ENCODE data around the gene CHI3L1. TPM values are rescaled to one million over a fixed set of nuclear protein-coding genes. Genes with fewer than 3 reads are reported as not detected.

Gene CHI3L1
- total and polyA plus RNA-seq, 2 experiments from 2014 or later, result 8.4 to 21.8 TPM

GRCh38 chr1:203169770-203170520 lies 16.6 kb downstream of the CHI3L1 start:
- no peaks in the 10 kb centered on the region for H3K36me3 ChIP-seq (replicated peaks; ENCODE audit: insufficient read depth, low read depth)
- H3K4me1 ChIP-seq (ENCODE audit: insufficient read depth), result no peaks in the 10 kb centered on the region
- no peaks in the 10 kb centered on the region for H3K9me3 ChIP-seq (ENCODE audit: low read depth)
- no peak overlapping the region for H2AFZ ChIP-seq
- H3K9me2 ChIP-seq (replicated peaks; ENCODE audit: insufficient read depth), result no peaks in the 10 kb centered on the region
- DNase-seq (ENCODE audit: low spot score), result no peak
- no peak overlapping the region for H3K27ac ChIP-seq
- H3K4me3 ChIP-seq, result no peak overlapping the region
- 85% methylated on average over 21 of the region's 21 CpGs for WGBS (ENCODE audit: low lambda C conversion rate, missing lambda C conversion rate)
- TF ChIP-seq EZH2 (IDR thresholded peaks at IDR 0.05; ENCODE audit: borderline replicate concordance), result no peak
- TF ChIP-seq CTCF (IDR thresholded peaks at IDR 0.05; ENCODE audit: poor library complexity), result no peak
- no peak for TF ChIP-seq EZH2phosphoT487 (IDR thresholded peaks at IDR 0.05; ENCODE audit: low read depth, severe bottlenecking, unreplicated experiment)
- H3K79me2 ChIP-seq, result no peaks in the 10 kb centered on the region
- no peaks in the 10 kb centered on the region for H3K27me3 ChIP-seq
- no peaks in the 10 kb centered on the region for H4K20me1 ChIP-seq (ENCODE audit: insufficient read depth, poor library complexity, severe bottlenecking)
- no peak overlapping the region for H3K4me2 ChIP-seq

- TF ChIP-seq EZH2phosphoT487 (IDR thresholded peaks at IDR 0.05; ENCODE audit: low read depth, severe bottlenecking, unreplicated experiment) (no peak), CTCF (IDR thresholded peaks at IDR 0.05; ENCODE audit: poor library complexity) (no peak), EZH2 (IDR thresholded peaks at IDR 0.05; ENCODE audit: borderline replicate concordance) (no peak)
- no peaks in the 10 kb centered on the region for H3K27me3 ChIP-seq
- H3K9me2 ChIP-seq (replicated peaks; ENCODE audit: insufficient read depth), result no peaks in the 10 kb centered on the region
- no peaks in the 10 kb centered on the region for H3K79me2 ChIP-seq
- H3K4me2 ChIP-seq, result no peak overlapping the region
- H3K4me3 ChIP-seq, result no peak overlapping the region
- no peaks in the 10 kb centered on the region for H4K20me1 ChIP-seq (ENCODE audit: insufficient read depth, poor library complexity, severe bottlenecking)
- H3K27ac ChIP-seq, result no peak overlapping the region
- H2AFZ ChIP-seq, result no peak overlapping the region
- no peaks in the 10 kb centered on the region for H3K4me1 ChIP-seq (ENCODE audit: insufficient read depth)
- no peak for DNase-seq (ENCODE audit: low spot score)
- WGBS (ENCODE audit: low lambda C conversion rate, missing lambda C conversion rate), result 92% methylated on average over 9 of the region's 9 CpGs
- no peaks in the 10 kb centered on the region for H3K36me3 ChIP-seq (replicated peaks; ENCODE audit: insufficient read depth, low read depth)
- H3K9me3 ChIP-seq (ENCODE audit: low read depth), result no peaks in the 10 kb centered on the region
Measured at GRCh38 chr1:203168991-203169390, 17.5 kb downstream of the CHI3L1 start.

GRCh38 chr1:203168256-203168786 lies 18.2 kb downstream of the CHI3L1 start:
- H3K27me3 ChIP-seq, result no peaks in the 10 kb centered on the region
- TF ChIP-seq CTCF (IDR thresholded peaks at IDR 0.05; ENCODE audit: poor library complexity), result no peak
- no peak for TF ChIP-seq EZH2phosphoT487 (IDR thresholded peaks at IDR 0.05; ENCODE audit: low read depth, severe bottlenecking, unreplicated experiment)
- TF ChIP-seq EZH2 (IDR thresholded peaks at IDR 0.05; ENCODE audit: borderline replicate concordance), result no peak
- no peak overlapping the region for H2AFZ ChIP-seq
- no peaks in the 10 kb centered on the region for H3K79me2 ChIP-seq
- H3K4me1 ChIP-seq (ENCODE audit: insufficient read depth), result no peaks in the 10 kb centered on the region
- no peaks in the 10 kb centered on the region for H3K9me2 ChIP-seq (replicated peaks; ENCODE audit: insufficient read depth)
- H3K4me3 ChIP-seq, result no peak overlapping the region
- H4K20me1 ChIP-seq (ENCODE audit: insufficient read depth, poor library complexity, severe bottlenecking), result no peaks in the 10 kb centered on the region
- H3K36me3 ChIP-seq (replicated peaks; ENCODE audit: insufficient read depth, low read depth), result no peaks in the 10 kb centered on the region
- no peaks in the 10 kb centered on the region for H3K9me3 ChIP-seq (ENCODE audit: low read depth)
- H3K27ac ChIP-seq, result no peak overlapping the region
- DNase-seq (ENCODE audit: low spot score), result no peak
- no peak overlapping the region for H3K4me2 ChIP-seq
- 95% methylated on average over 12 of the region's 12 CpGs for WGBS (ENCODE audit: low lambda C conversion rate, missing lambda C conversion rate)
